ENCODE data around the gene AGER.
A peak's percentile ranks its signal among the peaks of the same experiment; 100 is the strongest.
"Not testable (repeated sequence)": the region's sequence is repeated elsewhere in the genome, so short reads cannot be mapped to it uniquely, and the experiment has no call there.

AGER gene

DNA sequence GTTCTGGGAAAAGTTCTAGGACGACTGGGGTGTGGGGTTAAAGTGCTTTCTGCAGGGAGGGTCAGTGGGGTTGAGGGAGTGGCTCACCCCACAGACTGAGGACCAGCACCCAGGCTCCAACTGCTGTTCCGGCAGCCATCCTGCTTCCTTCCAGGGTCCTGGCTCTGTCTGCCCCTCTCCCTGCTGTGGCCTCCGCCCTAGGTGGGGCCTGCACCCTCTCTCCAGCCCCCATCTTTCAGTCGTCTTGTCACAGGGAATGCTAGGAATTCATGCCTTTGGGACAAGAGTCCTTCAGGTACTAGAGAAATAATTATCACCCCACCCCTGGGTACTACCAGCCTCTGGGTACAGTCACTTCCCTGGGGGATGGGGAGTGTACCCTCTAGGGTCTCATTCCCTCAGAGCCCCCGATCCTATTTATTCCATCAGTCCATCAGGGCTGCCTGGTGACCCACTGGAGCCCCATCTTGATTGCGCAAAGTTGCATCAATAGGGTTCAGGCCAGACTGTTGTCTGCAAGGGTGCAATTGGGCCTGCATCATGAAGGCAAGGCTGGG is at the start of gene AGER:
AGER (minus strand) TSS at position 170 of the 557 bp plus-strand sequence; CDS start at position 139, 31 bp downstream.
- DNase-seq, result no peak

GRCh38 chr6:32226434-32226833 is 42.4 kb upstream of the AGER start:
- no peak for DNase-seq

- no peak for DNase-seq
Observed at GRCh38 chr6:32224696-32225095, 40.6 kb upstream of the AGER start.

DNA sequence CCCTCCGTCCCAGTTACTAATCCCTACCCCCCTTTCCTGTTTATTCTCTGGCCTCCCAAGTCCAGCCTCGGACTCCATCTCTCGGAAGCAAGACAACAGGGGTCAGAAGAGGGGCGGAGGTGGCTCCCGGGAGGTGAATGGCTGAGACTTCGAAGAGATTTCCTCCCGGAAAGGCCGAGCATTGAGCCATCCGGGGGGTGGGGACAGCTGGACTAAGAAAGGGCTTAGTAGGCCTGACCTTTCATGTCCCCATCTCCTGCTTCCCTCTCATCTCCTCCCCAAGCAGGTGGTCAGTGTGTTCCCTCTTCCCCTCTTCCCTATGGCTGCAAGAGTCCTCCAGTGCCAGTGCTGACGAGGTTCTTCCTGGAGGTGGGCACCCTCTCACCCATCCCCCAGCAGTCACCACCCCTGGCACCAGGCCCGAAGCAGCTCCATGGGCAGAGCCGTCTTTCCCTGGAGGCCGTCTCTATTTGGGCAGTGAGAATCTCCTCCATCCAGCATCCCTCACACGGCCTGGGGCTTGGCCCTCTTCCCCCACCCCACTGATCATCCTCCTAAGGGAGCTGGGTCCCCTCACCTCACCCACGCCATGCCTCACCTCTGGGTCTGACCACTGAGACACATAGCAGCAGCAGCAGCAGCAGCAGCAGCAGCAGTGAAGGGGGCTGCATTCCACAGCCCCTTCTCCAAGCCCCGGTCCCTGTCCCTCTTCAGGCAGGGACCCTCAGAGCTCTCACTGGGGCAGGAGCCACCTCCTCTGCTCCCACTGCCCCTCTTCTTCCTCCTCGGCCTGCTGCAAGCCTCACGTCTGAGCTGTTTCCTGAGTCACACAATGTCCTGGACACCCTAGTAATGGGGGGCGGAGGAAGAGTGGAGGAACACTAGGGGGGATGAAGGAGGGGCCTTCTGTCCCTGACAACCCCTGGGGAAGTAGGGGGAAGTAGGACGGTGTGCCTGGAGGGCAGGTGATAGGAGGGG is 39.5 kb upstream of the AGER start, which contains the start of gene NOTCH4:
NOTCH4 (minus strand) TSS at position 810 of the 978 bp plus-strand sequence; CDS start at position 671, 139 bp downstream.
- no peak for DNase-seq

DNA sequence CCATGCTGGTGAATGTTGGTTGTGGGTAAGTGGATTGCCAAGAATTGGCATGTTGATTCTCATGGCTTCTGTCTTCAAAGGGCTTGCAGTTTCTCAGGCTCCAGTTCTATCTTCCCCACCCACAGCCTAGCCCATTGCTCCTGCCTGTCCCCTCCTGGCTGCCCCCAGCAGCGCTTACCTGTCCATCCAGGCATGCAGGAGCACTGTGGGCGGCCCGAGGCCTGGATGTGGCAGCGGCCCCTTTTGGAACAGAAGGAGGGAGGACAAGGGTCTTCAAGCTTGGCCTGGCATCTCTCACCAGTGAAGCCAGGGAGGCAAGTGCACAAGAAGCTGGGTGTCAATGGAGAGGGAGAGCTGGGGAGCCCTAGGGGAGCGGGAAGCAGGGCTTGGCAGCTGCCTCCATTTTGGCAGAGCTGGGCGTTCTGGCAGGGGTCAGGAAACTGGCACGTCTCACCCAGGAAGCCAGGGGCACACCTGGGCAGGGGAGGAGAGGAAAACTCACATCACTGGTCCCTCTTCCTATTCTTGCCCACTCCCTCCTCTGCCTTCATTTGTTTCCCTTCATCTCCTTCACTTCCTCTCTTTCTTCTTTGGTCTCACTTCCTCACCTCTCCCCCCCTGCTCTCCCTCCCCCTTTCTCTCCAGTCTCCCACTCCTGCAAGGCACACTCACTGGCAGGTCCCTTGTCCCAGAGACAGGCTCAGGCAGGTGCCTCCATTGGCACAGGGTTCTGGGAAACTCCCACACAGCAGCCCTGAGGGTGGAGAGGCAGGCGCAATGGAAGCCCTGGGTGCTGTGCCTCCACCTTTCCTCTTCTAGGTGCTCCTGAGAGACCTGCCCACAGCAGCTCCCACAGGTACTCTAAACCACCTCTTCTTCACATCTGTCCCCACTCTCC is 38.5 kb upstream of the AGER start:
- DNase-seq, result no peak

DNA sequence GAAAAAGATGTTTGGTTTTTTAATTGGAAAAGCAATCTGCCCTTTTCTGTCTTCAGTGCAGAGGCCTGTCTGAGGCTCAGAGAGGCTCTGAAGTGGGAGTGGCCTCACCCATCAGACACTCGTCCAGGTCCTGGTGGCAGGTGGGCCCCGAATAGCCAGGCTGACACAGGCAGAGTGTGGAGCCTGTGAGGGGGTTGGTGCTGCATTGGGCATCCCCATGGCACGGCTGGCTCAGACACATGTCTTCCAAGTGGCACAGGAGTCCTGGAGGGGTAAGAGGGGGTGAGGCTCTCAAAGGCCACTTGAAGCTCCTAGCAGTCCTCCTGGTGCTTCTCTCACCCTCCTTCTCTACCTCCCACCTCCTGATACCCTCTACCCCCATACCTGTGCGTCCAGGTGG is 36.0 kb upstream of the AGER start:
- DNase-seq, result no peak

GRCh38 chr6:32218167-32218566 is 34.1 kb upstream of the AGER start:
- DNase-seq, result no peak

DNA sequence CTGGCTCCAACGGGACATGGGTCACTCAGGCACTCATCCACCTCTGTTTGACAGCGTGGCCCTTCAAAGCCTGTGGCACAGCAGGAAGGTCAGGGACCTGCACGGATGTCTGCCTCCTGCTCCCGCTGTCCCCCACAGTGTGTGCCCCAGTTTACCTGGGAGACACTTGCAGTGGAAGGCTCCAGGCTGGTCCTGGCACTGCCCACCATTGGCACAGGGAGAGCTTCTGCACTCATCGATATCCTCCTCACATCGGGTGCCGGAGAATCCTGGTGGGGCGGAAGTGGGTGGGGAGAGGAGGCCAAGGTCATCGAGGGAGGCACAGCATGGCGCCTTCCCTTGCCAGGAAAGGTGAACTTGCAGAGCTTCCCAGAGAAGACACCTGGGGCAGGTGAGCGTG is 32.9 kb upstream of the AGER start:
- DNase-seq, result peak; percentile 33

- DNase-seq, result peak; percentile 12
Observed at GRCh38 chr6:32216285-32216684, 32.2 kb upstream of the AGER start.

GRCh38 chr6:32215617-32216016 is 31.6 kb upstream of the AGER start:
- DNase-seq, result no peak

DNA sequence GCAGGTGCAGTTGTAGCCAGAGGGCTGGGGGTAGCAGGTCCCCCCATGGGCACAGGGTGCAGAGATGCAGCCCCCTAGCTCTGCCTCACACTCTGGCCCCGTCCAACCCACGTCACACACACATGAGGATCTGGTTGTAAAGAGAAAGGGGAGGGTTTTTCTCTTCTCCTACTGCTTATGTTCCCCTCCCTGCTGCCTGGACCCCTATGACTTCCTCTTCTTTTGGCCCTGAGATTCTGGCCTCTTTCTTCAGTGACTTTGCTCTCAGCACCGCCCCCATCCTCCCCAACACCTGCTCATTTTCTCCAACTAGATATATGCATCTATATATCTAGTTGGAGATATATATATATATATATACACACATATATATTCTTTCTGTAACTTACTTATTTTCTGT is 30.1 kb upstream of the AGER start:
- no peak for DNase-seq

GRCh38 chr6:32213649-32214048 is 29.6 kb upstream of the AGER start:
- DNase-seq, result no peak

- no peak for DNase-seq
Observed at GRCh38 chr6:32212076-32212760, 28.2 kb upstream of the AGER start.

DNA sequence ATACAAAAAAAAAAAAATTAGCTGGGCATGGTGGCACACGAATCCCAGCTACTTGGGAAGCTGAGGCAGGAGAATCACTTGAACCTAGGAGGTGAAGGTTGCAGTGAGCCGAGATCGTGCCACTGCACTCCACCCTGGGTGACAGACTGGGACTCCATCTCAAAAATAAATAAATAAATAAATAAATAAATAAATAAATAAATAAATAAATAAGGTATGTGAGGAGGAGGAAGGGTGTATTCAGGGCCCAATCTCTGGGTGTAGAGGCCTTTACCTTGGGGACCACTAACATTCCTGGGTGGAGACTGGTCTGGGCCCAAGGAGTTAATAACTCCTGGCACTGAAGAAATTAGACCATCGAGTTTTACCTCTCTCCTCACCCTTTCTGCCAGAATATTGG is 27.4 kb upstream of the AGER start:
- DNase-seq, result not testable (repeated sequence)

DNA sequence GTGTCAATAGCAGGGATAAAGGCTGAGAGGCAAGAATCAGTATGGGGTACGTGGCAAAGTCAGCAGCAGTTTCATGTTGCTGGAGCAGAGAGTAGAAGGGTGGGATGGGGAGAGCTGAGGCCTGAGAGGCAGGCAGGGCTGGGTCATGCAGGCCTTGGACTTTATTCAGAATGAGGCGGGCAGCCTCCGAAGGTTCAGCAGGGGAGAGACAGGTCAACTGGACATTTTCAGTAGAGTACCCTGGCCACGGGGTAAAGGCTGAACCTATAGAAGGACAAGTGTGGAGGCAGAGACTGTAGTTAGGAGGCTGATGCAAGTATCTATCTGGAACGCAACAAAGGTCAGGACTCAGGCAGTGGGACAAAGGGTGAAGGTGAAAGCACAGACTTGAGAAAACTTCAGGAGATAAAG is 26.1 kb upstream of the AGER start:
- no peak for DNase-seq

DNA sequence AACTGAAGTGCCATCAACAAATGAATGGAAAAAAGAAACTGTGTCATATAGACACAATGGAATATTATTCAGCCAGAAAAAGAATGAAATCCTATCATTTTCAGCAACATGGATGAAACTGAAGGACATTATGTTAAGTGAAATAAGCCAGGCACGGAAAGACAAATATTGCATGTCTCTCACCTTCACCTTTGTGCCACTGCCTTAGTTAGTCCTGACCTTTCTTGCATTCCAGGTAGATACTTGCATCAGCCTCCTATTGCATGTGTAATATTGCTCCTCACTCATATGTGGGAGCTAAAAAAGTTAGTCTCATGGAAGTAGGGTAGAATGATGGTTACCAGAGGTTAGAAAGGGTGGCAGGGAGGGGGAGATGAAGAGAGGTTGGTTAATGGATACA is 24.9 kb upstream of the AGER start:
- no peak for DNase-seq

DNA sequence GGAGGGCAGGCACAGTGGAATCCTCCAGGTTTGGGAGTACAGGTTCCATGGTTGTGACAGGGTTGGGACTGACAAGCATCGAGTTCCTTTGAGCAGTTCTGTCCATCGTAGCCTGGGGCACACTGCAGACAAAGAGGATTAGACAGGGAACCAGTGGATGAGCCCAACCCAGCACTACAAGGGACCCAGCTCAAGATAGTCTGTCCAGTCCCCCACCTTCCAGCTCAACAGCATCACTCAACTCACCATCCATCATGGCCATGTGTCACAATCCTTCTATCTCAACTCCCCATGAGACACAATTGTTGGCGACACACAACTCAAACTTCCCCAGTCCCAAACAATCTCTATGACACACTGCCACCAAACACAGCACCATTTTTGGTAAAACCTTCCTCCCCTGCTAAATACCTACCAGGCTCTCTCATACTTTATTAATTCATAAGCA is 20.2 kb upstream of the AGER start:
- no peak for DNase-seq

GRCh38 chr6:32203426-32204267 is 19.6 kb upstream of the AGER start:
- no peak for DNase-seq

GRCh38 chr6:32202186-32202585 is 18.1 kb upstream of the AGER start:
- no peak for DNase-seq

DNA sequence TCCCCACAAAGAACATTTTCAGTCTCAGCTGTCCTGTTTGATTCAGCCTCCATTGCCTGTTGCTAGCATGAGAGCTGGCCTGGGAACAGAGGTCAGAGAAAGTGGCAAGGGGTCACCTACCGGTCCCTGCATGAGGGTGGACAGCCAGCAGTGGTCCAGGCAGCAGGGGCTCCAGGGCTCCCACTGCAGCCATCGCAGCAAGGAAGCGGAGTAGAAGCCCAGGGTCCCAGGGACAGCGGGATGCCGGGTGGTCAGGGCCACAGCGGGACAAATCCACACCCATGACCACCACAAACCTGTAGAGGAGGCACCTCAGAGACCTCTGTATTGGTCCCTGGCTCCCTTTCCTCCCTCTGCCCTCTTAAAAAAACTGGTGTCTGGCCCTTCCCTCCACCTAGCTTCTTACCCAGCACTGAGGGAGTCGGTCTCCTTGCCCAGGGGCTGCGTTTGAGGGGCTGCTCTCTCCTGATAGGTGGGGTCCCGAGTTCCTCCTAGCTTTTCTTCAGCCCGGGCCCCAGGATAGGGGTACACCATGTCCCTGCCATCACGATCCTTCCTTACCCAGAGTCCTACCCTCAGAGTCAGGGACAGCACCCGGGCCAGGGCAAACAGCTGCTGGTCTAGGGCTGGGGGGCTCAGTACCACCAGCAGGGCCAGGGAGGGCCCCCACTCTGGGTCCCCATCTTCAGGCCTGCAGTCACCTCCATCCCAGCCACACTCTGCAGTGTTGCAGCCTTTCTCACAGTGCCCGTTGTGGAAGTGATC is 16.8 kb upstream of the AGER start:
- DNase-seq, result no peak

DNA sequence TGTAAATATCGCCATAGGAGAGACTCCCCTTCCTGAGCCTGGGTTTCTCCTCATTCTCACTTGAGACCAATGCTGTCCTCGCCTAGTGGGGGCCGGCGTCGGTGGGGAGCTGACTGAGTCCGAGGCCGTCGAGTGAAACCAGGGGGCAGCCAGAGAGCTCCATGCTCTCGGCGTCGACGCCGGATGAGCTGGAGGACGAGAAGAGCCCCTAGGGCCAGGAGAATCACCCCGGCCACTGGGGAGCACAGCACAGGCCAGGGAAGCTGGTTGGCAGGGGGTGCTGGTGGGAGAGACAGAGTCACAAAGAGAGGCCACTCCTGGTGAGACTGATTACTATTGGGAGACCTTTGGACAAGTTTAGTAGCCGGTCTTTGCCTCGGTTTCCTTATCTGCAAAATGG is 14.8 kb upstream of the AGER start:
- no peak for DNase-seq
